CD4-positive, alpha-beta T cell treated with Interleukin-12 subunit alpha and Interleukin-12 subunit beta, for 1 hour (primary cell): ENCODE results near the gene CD247.

ENCODE experiments used
- DNase-seq: peaks from one replicate; pipeline ENCODE4 v3.0.0-alpha.2; 2020

CD247 gene

GRCh38 chr1:167431909-167432650 lies 86.2 kb downstream of the CD247 start:
- DNase-seq: no peak

GRCh38 chr1:167431261-167431908 lies 86.9 kb downstream of the CD247 start:
- DNase-seq: no peak

GRCh38 chr1:167430849-167431242 lies 87.5 kb downstream of the CD247 start:
- no peak for DNase-seq

GRCh38 chr1:167430134-167430848 lies 88.0 kb downstream of the CD247 start:
- no peak for DNase-seq

- no peak for DNase-seq
Measured at GRCh38 chr1:167429612-167430011, 88.7 kb downstream of the CD247 start.

- no peak for DNase-seq
Measured at GRCh38 chr1:167428395-167428794, 89.9 kb downstream of the CD247 start.

DNA sequence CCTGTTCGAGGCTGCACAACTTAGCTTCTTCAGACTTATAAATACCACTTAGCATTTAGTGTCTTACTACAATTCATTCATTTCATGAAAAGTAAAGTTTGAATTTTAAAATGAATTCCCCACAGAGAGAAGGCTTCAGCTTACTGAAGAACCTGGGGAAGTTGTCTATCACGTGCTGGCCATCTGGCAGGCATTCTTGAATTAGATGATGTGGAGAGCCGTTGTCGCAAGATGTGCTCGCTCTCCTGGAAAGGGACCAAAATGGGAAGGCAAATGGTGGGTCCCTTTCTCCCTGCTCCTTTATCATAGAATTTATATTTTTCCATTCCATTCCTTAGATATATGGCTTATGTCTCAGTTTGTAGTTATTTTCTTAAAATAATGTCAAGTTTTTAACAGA lies 90.5 kb downstream of the CD247 start:
- DNase-seq: no peak

DNA sequence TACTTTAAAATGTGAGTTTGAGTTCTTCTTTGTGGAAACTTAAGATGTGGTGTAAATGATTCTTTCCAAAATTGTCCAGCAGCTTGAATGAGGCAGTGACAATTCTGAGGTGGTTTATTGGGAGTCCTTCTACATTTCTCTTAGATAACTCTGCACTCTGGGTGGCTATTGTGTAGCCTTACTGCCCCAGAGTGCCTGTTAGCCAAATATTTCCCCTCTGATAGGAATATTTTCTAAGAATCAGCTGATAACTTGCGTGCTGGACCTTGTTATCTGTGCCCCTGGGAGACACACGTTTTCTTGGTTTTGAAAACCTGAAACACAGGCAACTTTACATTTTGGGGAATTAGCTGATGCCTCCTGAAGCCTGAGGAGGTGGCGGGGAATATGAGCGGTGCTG lies 91.6 kb downstream of the CD247 start:
- DNase-seq: no peak

GRCh38 chr1:167425482-167425881 lies 92.8 kb downstream of the CD247 start:
- DNase-seq: no peak

DNA sequence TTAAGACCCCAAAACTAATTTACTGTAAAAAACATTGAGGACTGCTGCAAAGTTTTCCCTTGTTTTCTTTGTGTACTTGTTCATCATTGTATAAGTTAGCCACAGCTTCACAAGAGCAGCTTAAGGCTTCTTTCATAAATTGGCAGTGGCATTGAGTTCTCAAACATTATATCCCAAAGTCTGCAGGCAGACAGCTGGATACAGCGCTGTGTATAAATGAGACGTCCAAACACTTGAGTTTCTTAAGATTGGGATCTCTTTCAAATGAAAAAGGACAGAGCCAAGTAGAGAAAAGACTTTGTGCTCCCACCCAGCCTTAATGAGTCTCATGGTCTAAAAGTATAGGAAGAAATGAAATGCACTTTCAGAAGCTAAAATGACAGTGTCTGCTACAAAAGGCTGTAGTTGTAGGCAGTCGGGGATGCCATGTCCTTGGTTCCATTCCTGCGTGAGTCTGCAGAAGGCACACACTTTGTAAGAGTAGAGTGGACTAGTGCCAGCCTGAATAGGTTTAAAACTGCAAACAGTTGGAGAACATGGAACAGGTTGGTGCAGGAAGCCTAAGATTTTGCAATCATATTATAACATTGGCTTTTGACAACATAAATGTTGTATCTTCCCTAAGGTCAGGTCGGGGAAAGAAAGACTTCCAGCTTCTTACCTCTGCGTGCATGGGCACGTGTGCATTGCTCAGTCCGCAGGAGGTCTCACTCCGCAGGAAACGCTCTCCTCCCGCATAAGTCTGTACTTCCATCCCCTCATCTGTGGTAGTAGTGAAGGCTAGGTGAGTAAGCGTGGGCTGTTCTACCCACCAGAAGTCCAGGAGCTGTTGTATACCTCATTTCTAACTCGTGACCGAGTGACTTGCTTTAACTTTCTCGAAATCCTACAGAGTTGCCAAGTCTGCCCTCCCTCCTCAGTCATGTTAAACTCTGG lies 94.4 kb downstream of the CD247 start:
- no peak for DNase-seq

DNA sequence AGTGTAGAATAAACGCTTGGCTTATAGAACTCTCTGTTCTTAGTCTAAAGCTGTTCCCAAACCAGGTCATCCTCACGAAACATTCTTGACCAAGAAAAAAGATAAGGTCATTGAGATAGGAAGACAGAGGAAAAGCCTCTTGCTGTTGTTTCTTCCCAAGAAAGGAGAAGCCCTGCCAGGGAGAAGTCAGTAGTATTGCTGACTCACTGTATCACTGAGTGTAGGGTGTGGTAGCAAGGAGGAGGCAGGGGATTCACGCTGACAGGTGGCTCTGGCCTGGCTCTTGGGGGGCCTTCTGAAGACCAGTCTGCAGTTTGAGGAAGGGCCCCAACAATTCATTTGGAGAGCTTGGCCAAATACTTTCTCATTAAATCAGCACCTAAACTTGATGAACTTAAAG lies 97.8 kb downstream of the CD247 start:
- no peak for DNase-seq

GRCh38 chr1:167419245-167419644 lies 99.1 kb downstream of the CD247 start:
- no peak for DNase-seq

- no peak for DNase-seq
Measured at GRCh38 chr1:167418391-167418790, 99.9 kb downstream of the CD247 start.

DNA sequence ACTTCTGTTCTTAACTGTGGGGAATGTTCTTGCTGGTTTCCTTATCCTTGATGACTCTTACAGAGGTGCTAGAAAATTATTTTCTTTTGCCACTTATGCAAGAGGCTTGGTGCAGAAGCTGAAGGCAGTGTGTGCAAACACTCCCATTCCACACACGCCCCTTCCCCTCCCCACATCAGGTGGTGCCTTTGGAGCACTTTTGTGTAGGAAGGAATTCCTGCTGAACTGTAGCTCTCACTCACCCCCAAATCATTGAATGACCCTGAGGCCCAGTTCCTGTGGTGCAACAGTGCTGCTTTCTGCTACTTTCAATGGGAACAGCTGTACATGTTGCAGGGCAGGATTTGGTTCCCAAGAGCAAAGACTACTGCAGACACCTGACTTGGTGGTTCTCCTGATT lies 101.8 kb downstream of the CD247 start:
- no peak for DNase-seq

GRCh38 chr1:167413328-167413727 lies 105.0 kb downstream of the CD247 start:
- no peak for DNase-seq

- no peak for DNase-seq
Measured at GRCh38 chr1:167412920-167413319, 105.4 kb downstream of the CD247 start.

DNA sequence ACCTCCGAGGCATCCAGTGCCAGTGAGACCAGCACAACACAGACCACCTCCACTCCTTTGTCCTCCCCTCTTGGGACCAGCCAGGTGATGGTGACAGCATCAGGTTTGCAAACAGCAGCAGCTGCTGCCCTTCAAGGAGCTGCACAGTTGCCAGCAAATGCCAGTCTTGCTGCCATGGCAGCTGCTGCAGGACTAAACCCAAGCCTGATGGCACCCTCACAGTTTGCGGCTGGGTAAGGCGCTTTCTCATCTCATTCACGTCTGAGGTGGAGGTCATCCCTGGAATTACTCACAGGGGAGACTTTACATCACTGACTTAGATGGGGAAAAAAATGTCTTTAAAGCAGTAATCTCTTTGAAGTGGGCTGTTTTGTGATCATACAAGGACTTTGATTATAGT lies 106.3 kb downstream of the CD247 start:
- no peak for DNase-seq

DNA sequence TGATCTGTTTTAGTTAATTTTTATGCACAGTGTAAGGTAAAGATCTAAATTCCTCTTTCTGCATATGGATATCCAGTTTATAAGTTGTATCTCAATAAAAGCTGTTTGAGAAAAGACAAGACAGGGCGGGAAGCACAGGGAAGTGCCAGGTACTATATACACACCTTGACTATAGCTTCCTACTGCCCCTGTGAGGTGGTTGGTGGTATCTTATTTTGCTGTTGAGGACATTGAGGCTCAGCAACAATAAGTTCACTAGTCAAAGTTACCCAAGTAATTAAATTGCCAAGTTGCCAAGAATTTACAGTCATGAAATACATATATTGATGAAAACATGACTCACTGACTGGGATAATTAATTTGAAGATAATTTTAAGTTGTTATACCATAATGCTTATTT lies 109.1 kb downstream of the CD247 start:
- no peak for DNase-seq

DNA sequence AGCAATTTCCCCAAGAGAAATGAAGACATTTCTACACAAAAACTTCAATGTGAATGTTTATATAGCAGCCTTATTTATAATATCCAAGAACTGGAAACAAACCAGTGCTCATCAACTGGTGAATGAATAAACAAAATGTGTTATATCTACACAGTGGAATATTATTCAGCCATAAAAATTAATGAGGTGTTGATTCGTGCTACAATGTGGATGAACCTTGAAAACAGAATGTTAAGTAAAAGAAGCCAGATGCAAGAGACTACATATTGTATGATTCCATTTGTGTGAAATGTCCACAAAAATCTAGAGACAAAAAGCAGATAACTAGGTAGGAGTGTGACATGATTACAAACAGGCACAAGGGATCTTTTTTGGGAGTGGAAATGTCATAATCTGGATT lies 110.0 kb downstream of the CD247 start:
- DNase-seq: no peak

GRCh38 chr1:167404908-167405307 lies 113.4 kb downstream of the CD247 start:
- no peak for DNase-seq

- no peak for DNase-seq
Measured at GRCh38 chr1:167404161-167404888, 114.0 kb downstream of the CD247 start.

- DNase-seq: peak; percentile 64
Measured at GRCh38 chr1:167401260-167401873, 117.0 kb downstream of the CD247 start.
